Epidermal melanocyte (primary cell): ENCODE data around the gene BRD7.

Experiments
- DNase-seq: peaks from one replicate; pipeline ENCODE4 v3.0.0; 2011; ENCODE audit warnings: low spot score; ENCODE audit not compliant: insufficient read length

Gene BRD7

GRCh38 chr16:50291719-50292565 lies 76.8 kb downstream of the BRD7 start:
- DNase-seq, result no peak

- no peak for DNase-seq
Measured at GRCh38 chr16:50290856-50291255, 77.9 kb downstream of the BRD7 start.

- no peak for DNase-seq
Measured at GRCh38 chr16:50289950-50290764, 78.6 kb downstream of the BRD7 start.

- no peak for DNase-seq
Measured at GRCh38 chr16:50288920-50289319, 79.9 kb downstream of the BRD7 start.

- DNase-seq, result no peak
Measured at GRCh38 chr16:50288026-50288425, 80.8 kb downstream of the BRD7 start.

GRCh38 chr16:50286681-50287080 lies 82.1 kb downstream of the BRD7 start:
- DNase-seq, result no peak

- no peak for DNase-seq
Measured at GRCh38 chr16:50285406-50286003, 83.3 kb downstream of the BRD7 start.

- no peak for DNase-seq
Measured at GRCh38 chr16:50284131-50284911, 84.5 kb downstream of the BRD7 start.

- DNase-seq, result no peak
Measured at GRCh38 chr16:50282955-50283631, 85.7 kb downstream of the BRD7 start.

GRCh38 chr16:50282010-50282538 lies 86.7 kb downstream of the BRD7 start:
- DNase-seq, result no peak

- no peak for DNase-seq
Measured at GRCh38 chr16:50281391-50282009, 87.3 kb downstream of the BRD7 start.

GRCh38 chr16:50280932-50281331 lies 87.9 kb downstream of the BRD7 start:
- DNase-seq, result no peak

GRCh38 chr16:50279504-50279865 lies 89.3 kb downstream of the BRD7 start:
- DNase-seq, result no peak

- no peak for DNase-seq
Measured at GRCh38 chr16:50278251-50278650, 90.5 kb downstream of the BRD7 start.

- DNase-seq, result no peak
Measured at GRCh38 chr16:50276801-50277555, 91.8 kb downstream of the BRD7 start.

- DNase-seq, result no peak
Measured at GRCh38 chr16:50276326-50276640, 92.5 kb downstream of the BRD7 start.

- no peak for DNase-seq
Measured at GRCh38 chr16:50275428-50276325, 93.1 kb downstream of the BRD7 start.

GRCh38 chr16:50275098-50275415 lies 93.7 kb downstream of the BRD7 start:
- DNase-seq, result no peak
